Type B pancreatic cell (in vitro differentiated cells): Measurements from ENCODE around the gene MYH11. TPM values are rescaled to one million over a fixed set of nuclear protein-coding genes. Genes with fewer than 3 reads are reported as not detected.

Experiments
- DNase-seq: peaks from one replicate; pipeline ENCODE4 v3.0.0; 2021; ENCODE audit warnings: mixed read lengths; ENCODE audit not compliant: unreplicated experiment; ENCODE audit errors: extremely low spot score
- H3K27ac Mint-ChIP-seq: 2 replicates; pipeline ENCODE4 v1.8.0; 2021; ENCODE audit warnings: mild to moderate bottlenecking, mixed read lengths
- H3K27me3 Mint-ChIP-seq: 2 replicates; pipeline ENCODE4 v1.8.0; 2021; ENCODE audit warnings: mixed read lengths
- H3K36me3 Mint-ChIP-seq: 2 replicates; pipeline ENCODE4 v1.8.0; 2021; ENCODE audit warnings: mixed read lengths
- H3K4me1 Mint-ChIP-seq: one replicate; pipeline ENCODE4 v1.8.0; 2021; ENCODE audit warnings: mixed read lengths; ENCODE audit not compliant: unreplicated experiment
- H3K4me3 Mint-ChIP-seq: 2 replicates; pipeline ENCODE4 v1.8.0; 2021; ENCODE audit warnings: mild to moderate bottlenecking, mixed read lengths
- H3K9me3 Mint-ChIP-seq: 2 replicates; pipeline ENCODE4 v1.8.0; 2021; ENCODE audit warnings: mixed read lengths
- total RNA-seq: library from RNA; stranded (reverse); gene quantifications from 2 replicates; pipeline ENCODE4 v1.2.1, GENCODE V29; 2021; ENCODE audit warnings: low replicate concordance
- TF ChIP-seq, protein P1 (sequence below): fragments of 200-600 bp; sonication (generic); conservative IDR thresholded peaks from 2 replicates; pipeline ENCODE4 v1.5.0; 2021; ENCODE audit warnings: antibody characterized with exemption, mild to moderate bottlenecking

MYH11 gene
- total RNA-seq, 1 donor from 2014 or later = 0.43 TPM

DNA sequence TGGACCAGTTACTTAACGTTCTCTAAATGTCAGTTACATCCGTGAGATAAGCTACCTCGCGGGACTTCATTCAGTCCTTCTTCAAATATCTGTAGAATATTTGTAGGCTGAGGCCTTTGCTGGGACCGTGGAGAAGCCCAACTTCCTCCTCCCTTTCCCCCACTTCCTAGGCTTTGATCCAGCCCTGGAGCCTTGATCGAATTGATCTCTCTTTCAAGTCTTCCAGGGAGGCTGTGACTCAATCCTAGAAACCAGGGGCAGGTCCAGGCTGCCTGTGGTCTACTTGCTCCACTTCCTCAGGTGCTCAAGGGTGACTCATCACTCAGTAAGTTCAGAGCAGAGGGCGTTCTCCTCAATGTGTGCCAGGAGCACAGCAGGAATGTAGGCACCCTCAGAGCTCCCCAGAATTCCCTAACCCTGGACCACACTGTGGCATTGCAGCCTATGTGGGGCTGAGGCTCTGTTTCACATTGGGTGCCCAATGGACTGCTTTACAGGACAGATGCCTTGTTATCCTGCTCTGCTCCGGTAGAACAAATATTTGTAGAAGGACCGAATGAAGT lies 42.8 kb upstream of the MYH11 start:
- Mint-ChIP-seq H3K4me1 (peaks cover 4% of the 10 kb centered on the region), H3K9me3 (no peaks in the 10 kb centered on the region), H3K27me3 (no peaks in the 10 kb centered on the region), H3K36me3 (no peaks in the 10 kb centered on the region), H3K27ac (peak overlapping the region; percentile 41), H3K4me3 (no peak overlapping the region)
- TF ChIP-seq, protein P1, sequence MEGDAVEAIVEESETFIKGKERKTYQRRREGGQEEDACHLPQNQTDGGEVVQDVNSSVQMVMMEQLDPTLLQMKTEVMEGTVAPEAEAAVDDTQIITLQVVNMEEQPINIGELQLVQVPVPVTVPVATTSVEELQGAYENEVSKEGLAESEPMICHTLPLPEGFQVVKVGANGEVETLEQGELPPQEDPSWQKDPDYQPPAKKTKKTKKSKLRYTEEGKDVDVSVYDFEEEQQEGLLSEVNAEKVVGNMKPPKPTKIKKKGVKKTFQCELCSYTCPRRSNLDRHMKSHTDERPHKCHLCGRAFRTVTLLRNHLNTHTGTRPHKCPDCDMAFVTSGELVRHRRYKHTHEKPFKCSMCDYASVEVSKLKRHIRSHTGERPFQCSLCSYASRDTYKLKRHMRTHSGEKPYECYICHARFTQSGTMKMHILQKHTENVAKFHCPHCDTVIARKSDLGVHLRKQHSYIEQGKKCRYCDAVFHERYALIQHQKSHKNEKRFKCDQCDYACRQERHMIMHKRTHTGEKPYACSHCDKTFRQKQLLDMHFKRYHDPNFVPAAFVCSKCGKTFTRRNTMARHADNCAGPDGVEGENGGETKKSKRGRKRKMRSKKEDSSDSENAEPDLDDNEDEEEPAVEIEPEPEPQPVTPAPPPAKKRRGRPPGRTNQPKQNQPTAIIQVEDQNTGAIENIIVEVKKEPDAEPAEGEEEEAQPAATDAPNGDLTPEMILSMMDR = no peak
- DNase-seq = no peak

DNA sequence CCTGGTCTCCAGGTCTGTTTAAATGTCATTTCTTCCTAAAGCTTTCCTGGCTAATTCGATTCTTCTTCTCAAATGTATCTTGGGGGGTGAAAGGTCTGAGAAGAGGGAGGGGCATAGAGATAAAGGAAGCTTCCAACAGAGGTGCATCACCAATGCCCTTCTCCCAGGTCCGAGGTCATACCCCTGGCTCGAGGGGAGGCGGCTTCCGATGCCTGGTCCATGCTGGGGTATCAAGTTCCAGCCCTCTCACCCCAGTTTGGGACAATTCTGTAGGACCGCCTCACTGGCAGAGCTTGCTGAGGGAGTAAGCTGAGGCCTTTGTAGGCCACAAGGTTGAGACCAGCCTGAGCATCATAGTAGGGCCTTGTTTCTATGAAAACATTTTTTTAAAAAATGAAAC lies 41.8 kb upstream of the MYH11 start:
- no peaks in the 10 kb centered on the region for H3K27me3 Mint-ChIP-seq
- no peak overlapping the region for H3K27ac Mint-ChIP-seq
- TF ChIP-seq, protein P1 = no peak
- peaks cover 4% of the 10 kb centered on the region for H3K4me1 Mint-ChIP-seq
- no peaks in the 10 kb centered on the region for H3K36me3 Mint-ChIP-seq
- DNase-seq = no peak
- no peak overlapping the region for H3K4me3 Mint-ChIP-seq
- H3K9me3 Mint-ChIP-seq = no peaks in the 10 kb centered on the region

DNA sequence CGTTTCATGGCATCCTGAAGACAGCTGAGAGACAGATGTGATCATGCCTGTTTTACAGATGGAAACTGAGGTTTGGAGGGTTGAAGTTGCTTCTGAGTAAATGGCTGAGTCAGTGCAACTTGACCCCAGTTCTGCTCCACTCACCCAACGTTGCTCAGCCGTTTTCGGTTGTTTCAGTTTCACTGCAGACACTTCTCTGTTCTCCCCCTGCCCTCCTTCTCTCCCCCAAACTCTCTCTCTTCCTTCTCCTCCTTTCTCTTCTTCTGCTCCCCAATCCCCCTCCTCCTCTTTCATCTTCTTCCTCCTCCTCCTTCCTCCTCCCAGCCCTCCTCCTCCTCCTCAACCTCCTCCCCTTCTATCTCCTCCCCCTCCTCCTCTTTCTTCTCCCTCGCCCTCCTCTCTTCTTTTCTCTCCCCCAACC lies 41.0 kb upstream of the MYH11 start:
- Mint-ChIP-seq H3K4me1 (peaks cover 4% of the 10 kb centered on the region), H3K4me3 (no peak overlapping the region), H3K9me3 (no peaks in the 10 kb centered on the region), H3K27me3 (no peaks in the 10 kb centered on the region), H3K36me3 (no peaks in the 10 kb centered on the region), H3K27ac (no peak overlapping the region)
- DNase-seq = no peak
- TF ChIP-seq, protein P1 = no peak

DNA sequence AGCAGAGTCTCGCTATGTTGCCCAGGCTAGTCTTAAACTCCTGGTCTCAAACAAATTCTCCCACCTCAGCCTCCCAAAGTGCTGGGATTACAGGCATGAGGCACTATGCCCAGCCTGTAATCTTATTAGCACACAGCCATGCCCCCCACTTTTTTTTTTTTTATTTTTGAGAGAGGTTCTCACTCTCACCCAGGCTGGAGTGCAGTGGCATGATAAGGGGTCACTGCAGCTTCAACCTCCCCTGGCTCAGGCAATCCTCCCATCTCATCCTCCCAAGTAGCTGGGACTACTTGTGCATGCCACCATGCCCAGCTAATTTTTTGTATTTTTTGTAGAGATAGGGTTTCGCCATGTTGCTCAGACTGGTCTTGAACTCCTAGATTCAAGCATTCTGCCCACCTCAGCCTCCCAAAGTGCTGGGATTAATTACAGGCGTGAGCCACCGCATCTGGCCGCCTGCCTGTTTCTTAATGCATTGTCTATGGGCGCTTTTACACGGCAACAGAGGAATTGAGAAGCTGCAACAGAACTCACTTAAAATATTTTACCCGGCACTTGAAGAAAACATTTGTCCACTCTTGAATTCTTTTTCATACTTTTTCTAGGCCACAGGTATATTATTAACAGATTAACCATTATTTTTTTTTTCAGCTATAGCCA lies 40.4 kb upstream of the MYH11 start:
- no peak for DNase-seq
- TF ChIP-seq, protein P1 = no peak
- Mint-ChIP-seq H3K36me3 (no peaks in the 10 kb centered on the region), H3K4me1 (peaks cover 4% of the 10 kb centered on the region), H3K27me3 (no peaks in the 10 kb centered on the region), H3K4me3 (no peak overlapping the region), H3K9me3 (no peaks in the 10 kb centered on the region), H3K27ac (no peak overlapping the region)

DNA sequence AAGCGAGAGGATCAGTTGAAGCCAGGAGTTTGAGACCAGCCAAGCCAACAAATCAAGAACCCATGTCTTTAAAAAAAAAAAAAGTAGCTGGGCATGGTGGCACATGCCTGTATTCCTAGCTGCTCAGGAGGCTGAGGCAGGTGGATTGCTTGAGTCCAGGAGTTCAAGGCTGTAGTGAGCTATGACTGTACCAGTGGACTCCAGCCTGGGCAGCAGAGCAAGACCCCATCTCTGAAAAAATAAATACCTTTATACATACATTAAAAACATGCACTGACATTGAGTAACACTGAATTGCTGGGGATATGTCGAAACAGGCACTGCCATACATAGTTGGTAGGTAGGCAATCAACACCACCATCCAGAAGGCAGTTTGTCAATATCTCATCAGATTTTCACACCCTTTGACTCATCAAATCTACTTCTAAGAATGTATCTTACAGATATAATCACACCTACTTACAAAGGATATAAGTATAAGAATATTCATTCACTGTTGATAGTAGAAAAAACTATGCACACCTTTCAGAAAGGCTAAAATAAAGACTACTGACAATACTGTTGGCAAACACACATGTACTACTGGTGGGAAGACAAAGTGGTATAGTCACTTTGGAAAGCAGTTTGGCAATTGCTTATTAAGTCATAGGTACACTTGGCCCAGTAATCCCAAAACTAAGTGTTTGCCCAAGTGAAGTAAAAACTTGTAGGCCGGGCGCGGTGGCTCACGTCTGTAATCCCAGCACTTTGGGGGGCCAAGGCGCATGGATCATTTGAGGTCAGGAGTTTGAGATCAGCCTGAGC lies 37.9 kb upstream of the MYH11 start:
- no peaks in the 10 kb centered on the region for H3K27me3 Mint-ChIP-seq
- H3K36me3 Mint-ChIP-seq = no peaks in the 10 kb centered on the region
- DNase-seq = no peak
- TF ChIP-seq, protein P1 = no peak
- H3K9me3 Mint-ChIP-seq = no peaks in the 10 kb centered on the region
- no peak overlapping the region for H3K27ac Mint-ChIP-seq
- H3K4me1 Mint-ChIP-seq = peaks cover 4% of the 10 kb centered on the region
- H3K4me3 Mint-ChIP-seq = no peak overlapping the region
